Trophoblast cell (in vitro differentiated cells and primary cell): Measurements from ENCODE around the gene GDI1.
A peak's percentile ranks its signal among the peaks of the same experiment; 100 is the strongest.

Experiments used
- DNase-seq, 2 donors: peaks; one replicate each; pipeline ENCODE4 v3.0.0-alpha.2; 2016
- H2AFZ ChIP-seq: 2 replicates; pipeline ENCODE4 v1.6.1; 2013; ENCODE audit warnings: low read length, moderate library complexity, mild to moderate bottlenecking; ENCODE audit not compliant: insufficient read depth, poor library complexity
- H2AK5ac ChIP-seq: 2 replicates; pipeline ENCODE4 v1.6.1; 2013; ENCODE audit warnings: mild to moderate bottlenecking, low read length
- H2BK120ac ChIP-seq: 2 replicates; pipeline ENCODE4 v1.6.1; 2013; ENCODE audit warnings: low read length, mild to moderate bottlenecking, moderate library complexity; ENCODE audit not compliant: insufficient read depth, poor library complexity
- H2BK12ac ChIP-seq: 2 replicates; pipeline ENCODE4 v1.6.1; 2013; ENCODE audit warnings: mild to moderate bottlenecking, low read length, moderate library complexity
- H2BK5ac ChIP-seq: 2 replicates; pipeline ENCODE4 v1.6.1; 2013; ENCODE audit warnings: low read length, low read depth, moderate library complexity, mild to moderate bottlenecking; ENCODE audit not compliant: poor library complexity
- H3K14ac ChIP-seq: 2 replicates; pipeline ENCODE4 v1.6.1; 2013; ENCODE audit warnings: mild to moderate bottlenecking, low read length
- H3K18ac ChIP-seq: 2 replicates; pipeline ENCODE4 v1.6.1; 2013; ENCODE audit warnings: mild to moderate bottlenecking, low read length
- H3K23ac ChIP-seq: 2 replicates; pipeline ENCODE4 v1.6.1; 2013; ENCODE audit warnings: low read length
- H3K27ac ChIP-seq: 2 replicates; pipeline ENCODE4 v1.5.1; 2013; ENCODE audit warnings: low read depth, mild to moderate bottlenecking, inconsistent platforms, low read length, moderate library complexity
- H3K27me3 ChIP-seq: 2 replicates; pipeline ENCODE4 v1.6.1; 2013; ENCODE audit warnings: inconsistent platforms, mild to moderate bottlenecking, low read length, moderate library complexity; ENCODE audit not compliant: insufficient read depth
- H3K36me3 ChIP-seq, 2 experiments: 1 replicate in 1 of 2; 2 replicates in 1 of 2; pipeline ENCODE4 v1.6.1; 2013; ENCODE audit warnings: low read length in 2 of 2, mild to moderate bottlenecking in 2 of 2, moderate library complexity in 1 of 2; ENCODE audit not compliant: insufficient read depth in 2 of 2, control insufficient read depth in 1 of 2
- H3K4ac ChIP-seq: 2 replicates; pipeline ENCODE4 v1.6.1; 2013; ENCODE audit warnings: low read depth, mild to moderate bottlenecking, low read length, moderate library complexity
- H3K4me1 ChIP-seq, 2 experiments: 1 replicate in 1 of 2; 2 replicates in 1 of 2; pipeline ENCODE4 v1.6.1; 2013; ENCODE audit warnings: low read length in 2 of 2, mild to moderate bottlenecking in 2 of 2, moderate library complexity in 1 of 2; ENCODE audit not compliant: insufficient read depth in 2 of 2, control insufficient read depth in 1 of 2
- H3K4me2 ChIP-seq: 2 replicates; pipeline ENCODE4 v1.6.1; 2013; ENCODE audit warnings: inconsistent platforms, mild to moderate bottlenecking, low read length, moderate library complexity
- H3K4me3 ChIP-seq: 2 replicates; pipeline ENCODE4 v1.5.1; 2013; ENCODE audit warnings: mild to moderate bottlenecking, low read depth, low read length, inconsistent platforms
- H3K79me1 ChIP-seq: one replicate; pipeline ENCODE4 v1.6.1; 2013; ENCODE audit warnings: low read length
- H3K79me2 ChIP-seq: 2 replicates; pipeline ENCODE4 v1.6.1; 2013; ENCODE audit warnings: low read length, mild to moderate bottlenecking; ENCODE audit not compliant: control insufficient read depth, insufficient read depth, poor library complexity
- H3K9ac ChIP-seq: 2 replicates; pipeline ENCODE4 v1.6.1; 2013; ENCODE audit warnings: mild to moderate bottlenecking, low read length
- H3K9me3 ChIP-seq: 2 replicates; pipeline ENCODE4 v1.6.1; 2013; ENCODE audit warnings: low read depth, mild to moderate bottlenecking, control low read depth, inconsistent platforms, low read length; ENCODE audit not compliant: insufficient read depth
- H4K12ac ChIP-seq: 2 replicates; pipeline ENCODE4 v1.6.1; 2013; ENCODE audit warnings: low read depth, mild to moderate bottlenecking, low read length, moderate library complexity
- H4K8ac ChIP-seq: 2 replicates; pipeline ENCODE4 v1.6.1; 2013; ENCODE audit warnings: low read depth, mild to moderate bottlenecking, low read length, moderate library complexity
- H4K91ac ChIP-seq: one replicate; pipeline ENCODE4 v1.6.1; 2013; ENCODE audit warnings: low read depth, mild to moderate bottlenecking, low read length, moderate library complexity
- WGBS: extraction: QIAGEN DNeasy Blood & Tissue Kit; methylation state at CpG from one replicate; pipeline ENCODE4 v1.1.7; 2013; ENCODE audit warnings: missing lambda C conversion rate; ENCODE audit not compliant: insufficient read length, insufficient coverage; ENCODE audit errors: extremely low coverage; 5-methylcytosine and 5-hydroxymethylcytosine counted together

The GDI1 gene

GRCh38 chrX:154436374-154436982 lies 476 bp upstream of the GDI1 start:
- Histone ChIP-seq H3K79me1 (peaks cover 10% of the 10 kb centered on the region), H3K4ac (peak overlapping the region; percentile 17), H2BK120ac (peak overlapping the region; percentile 88), H3K23ac (no peak overlapping the region), H3K4me1 (peaks cover 10% of the 10 kb centered on the region in 2 experiments), H3K9ac (peak overlapping the region; percentile 92), H2AFZ (no peak overlapping the region), H3K18ac (peak overlapping the region; percentile 29), H3K4me2 (peak overlapping the region; percentile 71), H2BK5ac (peak overlapping the region; percentile 93), H4K8ac (peak overlapping the region; percentile 54), H3K27me3 (no peaks in the 10 kb centered on the region), H3K27ac (peak overlapping the region; percentile 84), H3K9me3 (no peaks in the 10 kb centered on the region), H2AK5ac (peak overlapping the region; percentile 18), H3K4me3 (peak overlapping the region; percentile 94), H3K36me3 (peaks cover 71 to 73% of the 10 kb centered on the region in 2 experiments), H4K91ac (peak overlapping the region; percentile 97), H3K79me2 (peaks cover 16% of the 10 kb centered on the region), H4K12ac (peak overlapping the region; percentile 64), H3K14ac (peak overlapping the region; percentile 88), H2BK12ac (no peak overlapping the region)
- peak in 1 of 2 donors; percentile 34 for DNase-seq
- no CpG with 5 or more reads among the region's 78 CpGs for WGBS

DNA sequence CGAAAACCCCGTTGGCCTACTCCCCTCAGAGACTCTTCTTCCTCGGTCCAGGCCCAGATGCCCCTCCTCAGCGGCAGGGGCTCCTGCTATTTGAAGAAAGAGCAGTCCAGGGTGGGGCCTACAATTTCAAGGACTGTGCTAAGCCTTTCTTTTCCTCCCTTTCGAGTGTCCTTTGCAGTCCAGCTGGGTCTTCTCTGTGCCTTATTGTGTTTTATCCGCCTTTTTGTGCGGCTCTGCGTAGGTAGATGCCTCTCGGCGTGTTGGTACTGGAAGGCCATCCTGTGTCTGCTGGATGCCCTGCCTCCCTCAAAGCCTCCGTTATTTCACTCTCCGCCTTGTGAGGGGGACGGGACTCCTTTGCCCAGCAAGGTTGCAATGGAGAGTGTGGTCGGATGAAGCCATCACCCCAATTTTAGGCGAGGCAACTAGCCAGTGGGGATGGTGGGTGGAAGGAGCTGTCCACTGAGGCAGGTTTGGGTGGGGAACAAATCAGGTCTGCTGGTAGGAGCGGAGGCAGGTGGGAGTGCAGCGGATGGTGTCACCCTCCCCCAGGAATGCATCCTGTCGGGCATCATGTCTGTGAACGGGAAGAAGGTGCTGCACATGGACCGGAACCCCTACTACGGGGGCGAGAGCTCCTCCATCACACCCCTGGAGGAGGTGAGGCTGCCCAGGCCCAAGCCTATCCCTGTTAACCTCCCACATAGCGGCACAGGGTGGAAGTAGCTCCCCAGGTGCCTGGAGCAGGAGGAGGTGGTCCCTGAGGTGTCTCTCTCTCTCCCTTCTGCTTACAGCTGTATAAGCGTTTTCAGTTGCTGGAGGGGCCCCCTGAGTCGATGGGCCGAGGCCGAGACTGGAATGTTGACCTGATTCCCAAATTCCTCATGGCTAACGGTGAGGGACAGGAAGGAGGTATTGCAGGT lies 1.3 kb downstream of the GDI1 start:
- H3K4ac ChIP-seq = peak overlapping the region; percentile 95
- H3K27me3 ChIP-seq = no peaks in the 10 kb centered on the region
- no peak overlapping the region for H3K27ac ChIP-seq
- H3K4me2 ChIP-seq = peak overlapping the region; percentile 88
- peak overlapping the region; percentile 23 for H4K8ac ChIP-seq
- H3K4me1 ChIP-seq = peaks cover 10% of the 10 kb centered on the region in 2 experiments
- peak overlapping the region; percentile 21 for H3K18ac ChIP-seq
- no peaks in the 10 kb centered on the region for H3K9me3 ChIP-seq
- peaks cover 10% of the 10 kb centered on the region for H3K79me1 ChIP-seq
- H3K36me3 ChIP-seq = peaks cover 70 to 73% of the 10 kb centered on the region in 2 experiments
- WGBS = no CpG with 5 or more reads among the region's 28 CpGs
- H4K12ac ChIP-seq = peak overlapping the region; percentile 19
- H2BK12ac ChIP-seq = no peak overlapping the region
- peak overlapping the region; percentile 82 for H3K14ac ChIP-seq
- DNase-seq = no peak
- peaks cover 16% of the 10 kb centered on the region for H3K79me2 ChIP-seq
- no peak overlapping the region for H2AFZ ChIP-seq
- H2BK5ac ChIP-seq = no peak overlapping the region
- H2AK5ac ChIP-seq = peak overlapping the region; percentile 88
- H3K9ac ChIP-seq = peak overlapping the region; percentile 73
- H2BK120ac ChIP-seq = no peak overlapping the region
- H3K23ac ChIP-seq = no peak overlapping the region
- H3K4me3 ChIP-seq = peak overlapping the region; percentile 94
- peak overlapping the region; percentile 39 for H4K91ac ChIP-seq

DNA sequence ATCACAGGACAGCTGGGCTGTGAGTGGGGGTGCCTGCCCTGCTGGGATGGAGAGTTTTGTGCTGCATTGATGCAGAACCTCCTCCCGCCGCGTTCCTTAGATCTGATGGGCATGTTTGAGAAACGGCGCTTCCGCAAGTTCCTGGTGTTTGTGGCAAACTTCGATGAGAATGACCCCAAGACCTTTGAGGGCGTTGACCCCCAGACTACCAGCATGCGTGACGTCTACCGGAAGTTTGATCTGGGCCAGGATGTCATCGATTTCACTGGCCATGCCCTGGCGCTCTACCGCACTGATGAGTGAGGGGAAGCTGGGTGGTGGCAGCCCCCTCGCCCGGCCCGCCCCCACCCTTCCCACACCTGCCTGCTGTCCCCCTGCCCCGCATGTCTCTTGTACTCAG lies 2.9 kb downstream of the GDI1 start:
- Histone ChIP-seq H3K79me2 (peaks cover 23% of the 10 kb centered on the region), H3K27me3 (no peaks in the 10 kb centered on the region), H3K23ac (no peak overlapping the region), H2AFZ (no peak overlapping the region), H2AK5ac (no peak overlapping the region), H2BK5ac (no peak overlapping the region), H4K8ac (no peak overlapping the region), H3K79me1 (peaks cover 22% of the 10 kb centered on the region), H3K14ac (no peak overlapping the region), H3K4me3 (no peak overlapping the region), H3K18ac (no peak overlapping the region), H3K4ac (no peak overlapping the region), H3K4me1 (peaks cover 14 to 17% of the 10 kb centered on the region in 2 experiments), H3K9me3 (no peaks in the 10 kb centered on the region), H3K9ac (no peak overlapping the region), H2BK120ac (no peak overlapping the region), H4K12ac (no peak overlapping the region), H3K36me3 (peaks cover 58 to 59% of the 10 kb centered on the region in 2 experiments), H4K91ac (no peak overlapping the region), H3K27ac (no peak overlapping the region), H3K4me2 (no peak overlapping the region), H2BK12ac (no peak overlapping the region)
- DNase-seq = no peak
- WGBS = no CpG with 5 or more reads among the region's 18 CpGs

GRCh38 chrX:154440623-154441357 lies 3.8 kb downstream of the GDI1 start:
- H3K27me3 ChIP-seq = no peaks in the 10 kb centered on the region
- no peak overlapping the region for H2BK120ac ChIP-seq
- H3K79me2 ChIP-seq = peaks cover 24% of the 10 kb centered on the region
- DNase-seq = no peak
- no peak overlapping the region for H2BK12ac ChIP-seq
- peaks cover 50 to 53% of the 10 kb centered on the region in 2 experiments for H3K36me3 ChIP-seq
- H3K9me3 ChIP-seq = no peaks in the 10 kb centered on the region
- no peak overlapping the region for H4K91ac ChIP-seq
- H3K23ac ChIP-seq = no peak overlapping the region
- no peak overlapping the region for H3K9ac ChIP-seq
- no peak overlapping the region for H2AK5ac ChIP-seq
- H3K79me1 ChIP-seq = peaks cover 23% of the 10 kb centered on the region
- no peak overlapping the region for H2BK5ac ChIP-seq
- no peak overlapping the region for H2AFZ ChIP-seq
- H3K4me1 ChIP-seq = peaks cover 16 to 23% of the 10 kb centered on the region in 2 experiments
- H3K4me2 ChIP-seq = no peak overlapping the region
- no peak overlapping the region for H4K12ac ChIP-seq
- no peak overlapping the region for H3K27ac ChIP-seq
- H3K14ac ChIP-seq = no peak overlapping the region
- no peak overlapping the region for H3K4me3 ChIP-seq
- WGBS = no CpG with 5 or more reads among the region's 17 CpGs
- H3K4ac ChIP-seq = no peak overlapping the region
- H3K18ac ChIP-seq = no peak overlapping the region
- H4K8ac ChIP-seq = no peak overlapping the region
